Measurements from ENCODE around the gene TMEM242. TPM values are rescaled to one million over a fixed set of nuclear protein-coding genes. Genes with fewer than 3 reads are reported as not detected.

The TMEM242 gene
- total and polyA plus RNA-seq, 2 donors (not counting 3 experiments of a cell fraction or from before 2014, with no cell fraction given) = 5.3 to 15.5 TPM

DNA sequence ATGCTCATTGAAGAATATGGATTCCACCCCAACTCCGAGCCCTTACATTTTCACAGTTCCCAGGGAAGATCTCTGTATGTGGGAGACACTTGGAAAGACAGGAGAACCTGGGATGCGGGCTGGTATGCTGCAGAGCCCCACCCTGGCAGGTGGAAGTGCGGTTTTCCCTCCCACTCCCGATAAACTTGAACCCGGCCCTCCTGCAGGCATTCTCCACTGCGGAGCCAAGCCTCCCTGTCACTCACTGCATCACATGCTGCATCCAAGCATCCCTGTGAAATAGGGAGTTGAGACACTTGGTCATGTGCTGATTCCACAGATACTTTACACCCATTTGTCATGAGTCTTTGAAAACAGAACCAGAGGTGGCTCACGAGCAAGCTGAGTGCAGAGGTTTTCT, 35.4 kb downstream of the TMEM242 start:
- intact Hi-C loops (cut with micrococcal nuclease) (no loop called here), dilution Hi-C loops (cut with MboI; ENCODE audit: extremely low pct_ligation_motif_present, low sequenced_read_pairs) (no loop called here)
- Histone ChIP-seq H2AFZ (ENCODE audit: low read depth, low read length) (no peak overlapping the region), H3K4me3 (replicated peaks in 1 of 3; ENCODE audit: insufficient read depth in 1 of 3, low read depth in 1 of 3, low read length in 3 of 3) (no peak overlapping the region), H3K27ac (ENCODE audit: insufficient read depth, low read depth, low read length) (no peak overlapping the region), H3K79me2 (ENCODE audit: control insufficient read depth, insufficient read depth, low read length) (no peaks in the 10 kb centered on the region), H3K9me1 (replicated peaks; ENCODE audit: control insufficient read depth, extremely low read depth, insufficient read depth, low read length) (no peaks in the 10 kb centered on the region), H4K20me1 (replicated peaks; ENCODE audit: control insufficient read depth, extremely low read depth, insufficient read depth, low read length) (no peaks in the 10 kb centered on the region), H3K27me3 (ENCODE audit: control insufficient read depth in 2 of 2, insufficient read depth in 2 of 2, low read length in 2 of 2) (no peaks in the 10 kb centered on the region), H3K9me3 (replicated peaks; ENCODE audit: control insufficient read depth, insufficient read depth, low read length) (no peaks in the 10 kb centered on the region), H3K9ac (replicated peaks; ENCODE audit: extremely low read depth, insufficient read depth, low read length) (no peak overlapping the region), H3K36me3 (ENCODE audit: control insufficient read depth in 2 of 2, extremely low read depth in 1 of 2, insufficient read depth in 2 of 2, low read length in 2 of 2) (peaks cover 4 to 9% of the 10 kb centered on the region in 2 experiments), H3K4me2 (ENCODE audit: insufficient read depth, low read length) (no peak overlapping the region), H3K4me1 (ENCODE audit: control insufficient read depth, extremely low read depth, insufficient read depth, low read length) (no peaks in the 10 kb centered on the region)
- CTCF ChIA-PET = interaction anchor here (1.3 to 2.7 kb wide), 2 partner anchors 13 to 15 kb away, joined by 5 to 13 read pairs; no protein-coding TSS in a partner anchor
- POLR2A ChIA-PET = no interaction called here
- no TSS peak for BruUV-seq (replicated peaks)
- no peak for DNase-seq (ENCODE audit: low read depth, low spot score)
- no peak for FAIRE-seq
- no peak for TF ChIP-seq FOS (IDR thresholded peaks at IDR 0.05; ENCODE audit: borderline replicate concordance, insufficient read depth, low read length)
- no peak for TF ChIP-seq POLR2A (IDR thresholded peaks at IDR 0.05; ENCODE audit: low read depth, low read length)
- no peak for TF ChIP-seq JUN (IDR thresholded peaks at IDR 0.05; ENCODE audit: borderline replicate concordance, insufficient read depth, insufficient read length, low read depth)
- TF ChIP-seq EZH2 (IDR thresholded peaks at IDR 0.05; ENCODE audit: borderline replicate concordance, low read depth, low read length, severe bottlenecking) = no peak
- TF ChIP-seq GATA2 (IDR thresholded peaks at IDR 0.05; ENCODE audit: insufficient read depth, insufficient read length, low read depth, low read length) = no peak
- TF ChIP-seq, protein P1, sequence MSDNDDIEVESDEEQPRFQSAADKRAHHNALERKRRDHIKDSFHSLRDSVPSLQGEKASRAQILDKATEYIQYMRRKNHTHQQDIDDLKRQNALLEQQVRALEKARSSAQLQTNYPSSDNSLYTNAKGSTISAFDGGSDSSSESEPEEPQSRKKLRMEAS (IDR thresholded peaks at IDR 0.05; ENCODE audit: insufficient read depth, insufficient read length) = no peak
- no peak for TF ChIP-seq MYC (IDR thresholded peaks at IDR 0.05; ENCODE audit: low read depth, low read length)
- TF ChIP-seq, protein P2, sequence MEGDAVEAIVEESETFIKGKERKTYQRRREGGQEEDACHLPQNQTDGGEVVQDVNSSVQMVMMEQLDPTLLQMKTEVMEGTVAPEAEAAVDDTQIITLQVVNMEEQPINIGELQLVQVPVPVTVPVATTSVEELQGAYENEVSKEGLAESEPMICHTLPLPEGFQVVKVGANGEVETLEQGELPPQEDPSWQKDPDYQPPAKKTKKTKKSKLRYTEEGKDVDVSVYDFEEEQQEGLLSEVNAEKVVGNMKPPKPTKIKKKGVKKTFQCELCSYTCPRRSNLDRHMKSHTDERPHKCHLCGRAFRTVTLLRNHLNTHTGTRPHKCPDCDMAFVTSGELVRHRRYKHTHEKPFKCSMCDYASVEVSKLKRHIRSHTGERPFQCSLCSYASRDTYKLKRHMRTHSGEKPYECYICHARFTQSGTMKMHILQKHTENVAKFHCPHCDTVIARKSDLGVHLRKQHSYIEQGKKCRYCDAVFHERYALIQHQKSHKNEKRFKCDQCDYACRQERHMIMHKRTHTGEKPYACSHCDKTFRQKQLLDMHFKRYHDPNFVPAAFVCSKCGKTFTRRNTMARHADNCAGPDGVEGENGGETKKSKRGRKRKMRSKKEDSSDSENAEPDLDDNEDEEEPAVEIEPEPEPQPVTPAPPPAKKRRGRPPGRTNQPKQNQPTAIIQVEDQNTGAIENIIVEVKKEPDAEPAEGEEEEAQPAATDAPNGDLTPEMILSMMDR (IDR thresholded peaks at IDR 0.05; ENCODE audit: extremely low read depth in 1 of 2, insufficient read depth in 1 of 2, low read depth in 1 of 2, low read length in 2 of 2) = no peak
- TF ChIP-seq POLR2AphosphoS5 (IDR thresholded peaks at IDR 0.05; ENCODE audit: insufficient read depth, low read depth, low read length) = no peak

Data from endothelial cell of umbilical vein (primary cell).